Measurements from ENCODE around the gene BORCS6. TPM values are rescaled to one million over a fixed set of nuclear protein-coding genes. Genes with fewer than 3 reads are reported as not detected.

Gene BORCS6
- total and polyA plus RNA-seq, 2 of the 13 experiments (the other 11 are each of a cell fraction or from before 2014, with no cell fraction given), result 2.0 to 5.1 TPM

DNA sequence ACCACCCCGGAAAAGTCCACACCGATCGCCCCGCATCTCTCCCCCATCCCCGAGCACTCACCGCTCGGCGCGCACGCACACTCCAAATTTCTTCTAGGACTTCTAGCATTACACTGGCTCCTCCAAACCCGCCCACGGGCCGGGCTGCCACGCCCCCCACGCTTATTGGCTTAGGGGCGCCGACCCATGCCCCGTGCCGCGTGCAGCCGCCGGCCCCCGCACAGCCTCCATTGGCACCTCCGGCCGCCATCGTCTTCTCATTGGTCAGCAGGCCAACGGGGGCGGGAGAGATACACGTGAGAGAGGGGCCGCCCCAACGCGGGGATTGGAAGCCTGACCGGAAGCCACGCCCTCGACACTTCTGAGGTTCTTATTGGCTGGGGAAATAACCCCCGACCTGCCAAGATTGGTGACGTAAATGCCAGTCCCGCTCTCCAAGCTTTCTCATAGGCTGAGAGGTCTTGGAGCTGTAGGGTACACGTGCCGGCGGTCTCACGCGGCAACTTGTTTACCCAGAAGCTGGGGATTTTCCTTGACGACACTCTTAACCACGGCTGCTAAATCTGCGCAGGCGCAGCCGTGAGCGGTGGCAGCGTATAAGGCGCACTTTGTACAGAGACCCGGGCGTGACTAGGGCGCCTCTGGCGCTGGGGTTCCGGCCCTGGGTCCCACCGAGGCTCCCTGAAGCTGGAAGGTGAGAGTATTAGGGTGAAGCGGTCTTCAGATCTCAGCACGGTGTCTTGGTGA lies 33.6 kb downstream of the BORCS6 start (continued):
- TF ChIP-seq ZNF501 (CRISPR knock-in tag; IDR thresholded peaks at IDR 0.05) (no peak), ZNF598 (CRISPR knock-in tag; IDR thresholded peaks at IDR 0.05; ENCODE audit: borderline replicate concordance) (no peak), ISL2 (CRISPR knock-in tag; IDR thresholded peaks at IDR 0.05) (peak; percentile 35; the same call in 1 of the 2 replicates), ARHGAP35 (CRISPR knock-in tag; IDR thresholded peaks at IDR 0.05; ENCODE audit: borderline replicate concordance) (no peak), ZNF549 (CRISPR knock-in tag; IDR thresholded peaks at IDR 0.05) (no peak), ZNF256 (CRISPR knock-in tag; conservative IDR thresholded peaks at IDR 0.05) (no peak), YEATS4 (CRISPR knock-in tag; IDR thresholded peaks at IDR 0.05; ENCODE audit: borderline replicate concordance) (peak; percentile 47; the same call in 1 of the 2 replicates), HOXA3 (CRISPR knock-in tag; IDR thresholded peaks at IDR 0.05) (peak; percentile 39; the same call in 1 of the 2 replicates), FOXP4 (CRISPR knock-in tag; IDR thresholded peaks at IDR 0.05) (no peak; the same call in 1 of the 2 replicates), HNRNPL (IDR thresholded peaks at IDR 0.05; ENCODE audit: low read depth, low read length) (no peak), TOE1 (CRISPR knock-in tag; IDR thresholded peaks at IDR 0.05) (no peak), XRCC5 (optimal IDR thresholded peaks at IDR 0.05; ENCODE audit: low read length) (no peak), SRSF1 (optimal IDR thresholded peaks at IDR 0.05; ENCODE audit: low read depth, low read length) (no peak), ZNF777 (CRISPR knock-in tag; IDR thresholded peaks at IDR 0.05) (0 out of 2 replicates have a peak, but pooled peaks have one; percentile 20)
- TF ChIP-seq, protein P1, sequence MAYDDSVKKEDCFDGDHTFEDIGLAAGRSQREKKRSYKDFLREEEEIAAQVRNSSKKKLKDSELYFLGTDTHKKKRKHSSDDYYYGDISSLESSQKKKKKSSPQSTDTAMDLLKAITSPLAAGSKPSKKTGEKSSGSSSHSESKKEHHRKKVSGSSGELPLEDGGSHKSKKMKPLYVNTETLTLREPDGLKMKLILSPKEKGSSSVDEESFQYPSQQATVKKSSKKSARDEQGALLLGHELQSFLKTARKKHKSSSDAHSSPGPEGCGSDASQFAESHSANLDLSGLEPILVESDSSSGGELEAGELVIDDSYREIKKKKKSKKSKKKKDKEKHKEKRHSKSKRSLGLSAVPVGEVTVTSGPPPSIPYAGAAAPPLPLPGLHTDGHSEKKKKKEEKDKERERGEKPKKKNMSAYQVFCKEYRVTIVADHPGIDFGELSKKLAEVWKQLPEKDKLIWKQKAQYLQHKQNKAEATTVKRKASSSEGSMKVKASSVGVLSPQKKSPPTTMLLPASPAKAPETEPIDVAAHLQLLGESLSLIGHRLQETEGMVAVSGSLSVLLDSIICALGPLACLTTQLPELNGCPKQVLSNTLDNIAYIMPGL (CRISPR knock-in tag; IDR thresholded peaks at IDR 0.05; ENCODE audit: borderline replicate concordance in 1 of 2, low read depth in 1 of 2), result peak; percentile 50 to 68; a peak in 3 of 4 replicates
- TF ChIP-seq, protein P2, sequence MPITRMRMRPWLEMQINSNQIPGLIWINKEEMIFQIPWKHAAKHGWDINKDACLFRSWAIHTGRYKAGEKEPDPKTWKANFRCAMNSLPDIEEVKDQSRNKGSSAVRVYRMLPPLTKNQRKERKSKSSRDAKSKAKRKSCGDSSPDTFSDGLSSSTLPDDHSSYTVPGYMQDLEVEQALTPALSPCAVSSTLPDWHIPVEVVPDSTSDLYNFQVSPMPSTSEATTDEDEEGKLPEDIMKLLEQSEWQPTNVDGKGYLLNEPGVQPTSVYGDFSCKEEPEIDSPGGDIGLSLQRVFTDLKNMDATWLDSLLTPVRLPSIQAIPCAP (CRISPR knock-in tag; IDR thresholded peaks at IDR 0.05; ENCODE audit: low read depth), result no peak
- TF ChIP-seq, protein P3, sequence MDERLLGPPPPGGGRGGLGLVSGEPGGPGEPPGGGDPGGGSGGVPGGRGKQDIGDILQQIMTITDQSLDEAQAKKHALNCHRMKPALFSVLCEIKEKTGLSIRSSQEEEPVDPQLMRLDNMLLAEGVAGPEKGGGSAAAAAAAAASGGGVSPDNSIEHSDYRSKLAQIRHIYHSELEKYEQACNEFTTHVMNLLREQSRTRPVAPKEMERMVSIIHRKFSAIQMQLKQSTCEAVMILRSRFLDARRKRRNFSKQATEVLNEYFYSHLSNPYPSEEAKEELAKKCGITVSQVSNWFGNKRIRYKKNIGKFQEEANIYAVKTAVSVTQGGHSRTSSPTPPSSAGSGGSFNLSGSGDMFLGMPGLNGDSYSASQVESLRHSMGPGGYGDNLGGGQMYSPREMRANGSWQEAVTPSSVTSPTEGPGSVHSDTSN (CRISPR knock-in tag; IDR thresholded peaks at IDR 0.05), result peak; percentile 79
- TF ChIP-seq, protein P4, sequence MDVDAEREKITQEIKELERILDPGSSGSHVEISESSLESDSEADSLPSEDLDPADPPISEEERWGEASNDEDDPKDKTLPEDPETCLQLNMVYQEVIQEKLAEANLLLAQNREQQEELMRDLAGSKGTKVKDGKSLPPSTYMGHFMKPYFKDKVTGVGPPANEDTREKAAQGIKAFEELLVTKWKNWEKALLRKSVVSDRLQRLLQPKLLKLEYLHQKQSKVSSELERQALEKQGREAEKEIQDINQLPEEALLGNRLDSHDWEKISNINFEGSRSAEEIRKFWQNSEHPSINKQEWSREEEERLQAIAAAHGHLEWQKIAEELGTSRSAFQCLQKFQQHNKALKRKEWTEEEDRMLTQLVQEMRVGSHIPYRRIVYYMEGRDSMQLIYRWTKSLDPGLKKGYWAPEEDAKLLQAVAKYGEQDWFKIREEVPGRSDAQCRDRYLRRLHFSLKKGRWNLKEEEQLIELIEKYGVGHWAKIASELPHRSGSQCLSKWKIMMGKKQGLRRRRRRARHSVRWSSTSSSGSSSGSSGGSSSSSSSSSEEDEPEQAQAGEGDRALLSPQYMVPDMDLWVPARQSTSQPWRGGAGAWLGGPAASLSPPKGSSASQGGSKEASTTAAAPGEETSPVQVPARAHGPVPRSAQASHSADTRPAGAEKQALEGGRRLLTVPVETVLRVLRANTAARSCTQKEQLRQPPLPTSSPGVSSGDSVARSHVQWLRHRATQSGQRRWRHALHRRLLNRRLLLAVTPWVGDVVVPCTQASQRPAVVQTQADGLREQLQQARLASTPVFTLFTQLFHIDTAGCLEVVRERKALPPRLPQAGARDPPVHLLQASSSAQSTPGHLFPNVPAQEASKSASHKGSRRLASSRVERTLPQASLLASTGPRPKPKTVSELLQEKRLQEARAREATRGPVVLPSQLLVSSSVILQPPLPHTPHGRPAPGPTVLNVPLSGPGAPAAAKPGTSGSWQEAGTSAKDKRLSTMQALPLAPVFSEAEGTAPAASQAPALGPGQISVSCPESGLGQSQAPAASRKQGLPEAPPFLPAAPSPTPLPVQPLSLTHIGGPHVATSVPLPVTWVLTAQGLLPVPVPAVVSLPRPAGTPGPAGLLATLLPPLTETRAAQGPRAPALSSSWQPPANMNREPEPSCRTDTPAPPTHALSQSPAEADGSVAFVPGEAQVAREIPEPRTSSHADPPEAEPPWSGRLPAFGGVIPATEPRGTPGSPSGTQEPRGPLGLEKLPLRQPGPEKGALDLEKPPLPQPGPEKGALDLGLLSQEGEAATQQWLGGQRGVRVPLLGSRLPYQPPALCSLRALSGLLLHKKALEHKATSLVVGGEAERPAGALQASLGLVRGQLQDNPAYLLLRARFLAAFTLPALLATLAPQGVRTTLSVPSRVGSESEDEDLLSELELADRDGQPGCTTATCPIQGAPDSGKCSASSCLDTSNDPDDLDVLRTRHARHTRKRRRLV (CRISPR knock-in tag; IDR thresholded peaks at IDR 0.05), result no peak

Measured in HepG2 (cell line).